NCI-H748 treated with DMSO at 0.1 percent for 48 hours (cell line): ENCODE results near the gene CD68.
"Not testable (repeated sequence)": the region's sequence is repeated elsewhere in the genome, so short reads cannot be mapped to it uniquely, and the experiment has no call there.

ENCODE experiments used
- DNase-seq: peaks from one replicate; lab custom pipeline; 2025; lab: John Stamatoyannopoulos, UW

Gene CD68

GRCh38 chr17:7613769-7614424 is 34.5 kb downstream of the CD68 start:
- no peak for DNase-seq

DNA sequence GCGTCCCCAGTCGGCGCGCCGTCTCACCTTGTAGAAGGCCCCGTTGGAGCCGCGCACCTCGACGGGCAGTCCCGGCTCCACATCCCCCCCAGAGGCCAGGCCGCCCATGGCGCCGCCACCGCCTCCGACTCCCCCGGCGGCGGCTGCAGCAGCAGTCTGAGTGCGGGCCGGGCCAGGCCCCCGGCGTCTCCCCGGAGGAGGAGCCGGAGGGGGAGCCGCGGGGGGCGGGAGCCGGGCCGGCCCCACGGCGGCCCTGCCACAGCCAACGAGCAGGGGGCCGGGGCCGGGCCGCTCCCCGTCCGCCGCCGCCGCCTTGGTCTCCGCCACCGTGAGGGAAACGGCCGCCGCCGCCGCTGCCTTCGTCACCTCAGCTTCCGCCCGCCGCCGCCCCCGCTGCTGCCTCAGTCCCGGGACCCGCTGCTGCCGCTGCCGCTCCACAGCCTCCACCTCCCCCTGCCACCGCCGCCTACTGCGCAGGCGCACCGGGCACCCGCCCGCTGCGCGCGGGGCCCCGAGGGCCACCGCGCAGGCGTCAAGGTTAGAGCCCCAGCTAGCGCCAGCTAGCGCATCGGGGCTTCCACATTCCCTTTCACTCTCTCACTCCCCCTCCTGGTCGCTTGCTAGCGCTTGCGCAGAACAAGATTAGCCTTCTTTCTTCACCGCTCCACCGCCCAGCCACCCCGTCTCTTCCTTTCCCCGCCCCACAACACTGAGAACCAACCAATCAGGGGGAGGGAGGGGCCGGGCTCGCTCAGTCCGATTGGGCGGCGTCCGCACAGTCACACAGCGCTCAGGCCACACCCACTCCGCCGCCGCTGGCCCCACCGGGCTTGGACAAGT is 35.2 kb downstream of the CD68 start, which contains the start of gene FXR2:
FXR2 (minus strand) TSS at position 473 of the 840 bp plus-strand sequence; CDS start at position 108, 365 bp downstream.
- peak; percentile 100 for DNase-seq

DNA sequence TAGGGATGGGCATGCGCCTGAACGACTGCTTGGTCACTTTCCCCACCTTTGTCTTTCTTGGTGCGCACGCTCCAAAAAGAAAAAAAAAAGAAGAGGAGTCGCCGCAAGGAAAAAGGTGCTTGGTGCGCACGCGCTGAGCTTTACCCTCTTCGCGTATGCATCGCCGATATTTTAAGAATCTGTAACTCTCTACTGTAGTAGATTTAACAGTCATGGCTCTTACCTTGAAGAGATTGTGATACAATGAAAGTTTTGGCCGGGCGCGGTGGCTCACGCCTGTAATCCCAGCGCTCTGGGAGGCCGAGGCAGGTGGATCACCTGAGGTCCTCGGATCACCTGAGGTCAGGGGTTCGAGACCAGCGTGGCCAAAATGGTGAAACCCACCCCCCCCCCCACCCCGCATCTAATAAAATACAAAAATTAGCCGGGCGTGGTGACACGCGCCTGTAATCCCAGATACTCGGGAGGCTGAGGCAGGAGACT is 35.9 kb downstream of the CD68 start:
- DNase-seq = no peak

DNA sequence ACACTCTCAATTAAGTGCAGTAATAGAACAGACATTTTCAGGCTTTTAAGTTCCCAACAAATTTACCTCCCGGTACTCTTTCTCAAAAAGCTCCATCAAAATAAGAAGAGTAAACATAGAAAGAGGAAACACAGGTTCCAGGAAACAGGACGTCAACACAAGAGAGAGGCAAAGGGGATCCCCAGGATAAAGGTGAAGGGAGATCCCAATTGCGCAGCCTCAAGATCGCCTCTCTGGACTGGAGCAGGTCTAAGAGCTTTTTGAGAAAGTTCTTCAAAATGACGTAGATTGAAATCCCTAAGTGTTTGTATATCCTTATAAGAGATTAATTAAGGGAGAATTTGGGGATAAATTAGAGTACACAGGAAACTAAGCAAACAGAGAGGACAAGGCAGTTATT is 39.2 kb downstream of the CD68 start:
- DNase-seq = no peak

DNA sequence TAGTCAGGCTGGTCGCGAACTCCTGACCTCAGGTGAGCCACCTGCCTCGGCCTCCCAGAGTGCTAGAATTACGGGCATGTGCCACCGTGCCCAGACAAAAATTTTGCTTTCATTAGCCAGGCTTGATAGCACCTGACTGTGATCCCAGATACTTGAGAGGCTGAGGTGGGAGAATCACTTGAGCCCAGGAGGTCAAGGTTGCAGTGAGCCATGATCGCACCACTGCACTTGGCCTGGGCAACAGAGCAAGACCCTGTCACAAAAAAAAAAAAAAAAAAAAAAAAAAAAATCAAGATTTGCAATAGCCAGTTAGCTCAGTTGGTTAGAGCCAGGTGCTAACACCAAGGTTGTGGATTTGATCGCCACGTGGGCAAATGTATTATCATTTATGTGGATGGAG is 41.4 kb downstream of the CD68 start:
- DNase-seq = no peak

- DNase-seq = no peak
Observed at GRCh38 chr17:7623661-7624060, 44.2 kb downstream of the CD68 start.

- DNase-seq = not testable (repeated sequence)
Observed at GRCh38 chr17:7625749-7626148, 46.3 kb downstream of the CD68 start.

DNA sequence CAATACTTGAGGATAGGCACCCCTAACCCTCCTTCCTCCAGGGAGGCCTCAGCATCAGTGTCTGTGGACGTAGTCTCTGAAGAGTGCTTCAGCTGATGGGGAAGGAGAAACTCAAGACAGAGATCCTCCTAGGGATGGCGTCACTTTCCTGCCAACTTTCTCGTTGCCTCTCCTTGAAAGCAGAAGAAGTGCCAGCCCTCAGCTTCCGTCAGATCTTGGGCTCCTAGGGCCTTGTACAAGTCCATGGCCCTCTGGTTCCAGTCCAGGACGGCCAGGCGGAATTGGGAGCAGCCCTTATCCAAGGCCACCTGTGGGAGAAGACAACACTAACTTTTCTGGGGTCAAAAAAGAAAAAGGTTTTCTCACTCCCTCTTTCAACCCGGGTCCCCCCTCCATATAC is 46.9 kb downstream of the CD68 start:
- no peak for DNase-seq

DNA sequence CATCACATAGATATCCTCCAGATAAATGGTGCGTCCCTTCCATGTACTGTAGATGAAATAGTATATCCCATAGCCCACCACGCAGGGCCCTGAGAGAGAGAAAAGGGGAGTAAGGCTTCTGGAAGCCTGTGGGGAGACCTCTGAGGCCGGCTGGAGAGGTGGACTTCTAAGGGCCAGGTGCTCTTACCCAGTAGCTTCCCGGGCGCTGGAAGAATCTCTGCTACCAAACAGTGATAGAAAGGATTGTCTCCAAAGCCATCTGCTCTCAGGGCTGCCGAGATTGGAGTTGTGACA is 47.5 kb downstream of the CD68 start:
- DNase-seq = no peak

GRCh38 chr17:7627250-7628121 is 48.0 kb downstream of the CD68 start, which contains the start of gene SAT2:
Gene SAT2, minus strand, starts transcription at chr17:7627821. Its CDS starts 186 bp downstream, at chr17:7627635.
- DNase-seq = peak; percentile 95

- no peak for DNase-seq
Observed at GRCh38 chr17:7629939-7630571, 50.6 kb downstream of the CD68 start, which contains the start of gene SHBG. Gene SHBG, plus strand, starts transcription at chr17:7630135. Its CDS starts 38 bp downstream, at chr17:7630173.
